HT-29 (cell line): ENCODE data around the gene APOLD1. TPM values are rescaled to one million over a fixed set of nuclear protein-coding genes. Genes with fewer than 3 reads are reported as not detected.
"Not testable (repeated sequence)": the region's sequence is repeated elsewhere in the genome, so short reads cannot be mapped to it uniquely, and the experiment has no call there.

Source experiments
- DNase-seq: peaks from one replicate; pipeline ENCODE4 v3.0.0-alpha.2; 2015; ENCODE audit warnings: low spot score
- total RNA-seq: library from RNA; depleted of rRNA; stranded (reverse); fragments of >200 nt; shearing (Covaris generic); gene quantifications from 2 replicates; pipeline ENCODE4 v1.2.3, GENCODE V29; 2014; rRNA removed

APOLD1 gene, protein sequence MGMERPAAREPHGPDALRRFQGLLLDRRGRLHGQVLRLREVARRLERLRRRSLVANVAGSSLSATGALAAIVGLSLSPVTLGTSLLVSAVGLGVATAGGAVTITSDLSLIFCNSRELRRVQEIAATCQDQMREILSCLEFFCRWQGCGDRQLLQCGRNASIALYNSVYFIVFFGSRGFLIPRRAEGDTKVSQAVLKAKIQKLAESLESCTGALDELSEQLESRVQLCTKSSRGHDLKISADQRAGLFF
- 2.1 and 2.4 TPM in 2 replicates for total RNA-seq

DNA sequence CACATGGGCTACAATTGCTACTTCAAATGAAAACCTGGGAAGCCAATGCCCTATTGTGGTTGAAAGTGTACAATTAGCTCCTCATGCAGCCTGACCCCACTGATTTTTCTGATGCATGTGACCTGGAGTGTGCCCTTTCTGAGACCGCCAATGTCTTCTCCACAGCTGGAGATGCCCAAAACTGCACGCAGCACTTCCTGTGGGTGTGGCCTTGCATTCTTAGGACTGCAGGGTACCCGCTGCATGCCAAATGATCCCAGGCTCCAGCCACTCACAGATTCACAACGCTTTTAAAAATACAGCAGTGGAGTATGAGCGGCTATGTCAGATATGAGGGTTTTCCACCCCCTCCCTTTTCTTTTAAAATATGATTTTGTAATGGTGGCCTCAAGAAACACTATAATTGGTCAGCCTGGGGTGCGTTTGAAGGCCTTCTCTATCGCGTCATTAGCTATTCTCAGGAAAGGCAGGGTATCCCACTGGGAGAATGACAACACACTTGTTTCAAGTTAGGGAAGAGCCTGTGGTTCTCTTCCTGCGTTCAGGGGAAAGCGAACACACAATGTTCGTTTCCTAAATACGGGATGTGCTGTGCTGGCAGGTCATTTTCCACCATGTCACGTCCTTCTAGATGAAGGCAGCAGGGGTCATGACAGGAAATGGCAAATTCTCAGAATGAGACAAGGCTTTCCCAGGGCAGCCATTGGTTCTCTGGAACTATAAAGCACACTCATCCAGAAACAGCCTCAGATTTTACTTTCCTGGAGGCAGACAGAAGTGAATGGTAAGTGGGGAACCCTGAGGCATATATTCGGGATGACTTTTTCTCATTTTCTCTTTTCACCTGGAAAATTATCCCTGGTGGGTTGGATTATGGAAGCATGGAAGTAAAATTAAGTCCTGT, at the start of gene APOLD1:
TSS of gene APOLD1 (plus strand) at position 749 of the 904 bp plus-strand sequence. CDS start at position 782, 33 bp downstream.
- DNase-seq, result no peak

DNA sequence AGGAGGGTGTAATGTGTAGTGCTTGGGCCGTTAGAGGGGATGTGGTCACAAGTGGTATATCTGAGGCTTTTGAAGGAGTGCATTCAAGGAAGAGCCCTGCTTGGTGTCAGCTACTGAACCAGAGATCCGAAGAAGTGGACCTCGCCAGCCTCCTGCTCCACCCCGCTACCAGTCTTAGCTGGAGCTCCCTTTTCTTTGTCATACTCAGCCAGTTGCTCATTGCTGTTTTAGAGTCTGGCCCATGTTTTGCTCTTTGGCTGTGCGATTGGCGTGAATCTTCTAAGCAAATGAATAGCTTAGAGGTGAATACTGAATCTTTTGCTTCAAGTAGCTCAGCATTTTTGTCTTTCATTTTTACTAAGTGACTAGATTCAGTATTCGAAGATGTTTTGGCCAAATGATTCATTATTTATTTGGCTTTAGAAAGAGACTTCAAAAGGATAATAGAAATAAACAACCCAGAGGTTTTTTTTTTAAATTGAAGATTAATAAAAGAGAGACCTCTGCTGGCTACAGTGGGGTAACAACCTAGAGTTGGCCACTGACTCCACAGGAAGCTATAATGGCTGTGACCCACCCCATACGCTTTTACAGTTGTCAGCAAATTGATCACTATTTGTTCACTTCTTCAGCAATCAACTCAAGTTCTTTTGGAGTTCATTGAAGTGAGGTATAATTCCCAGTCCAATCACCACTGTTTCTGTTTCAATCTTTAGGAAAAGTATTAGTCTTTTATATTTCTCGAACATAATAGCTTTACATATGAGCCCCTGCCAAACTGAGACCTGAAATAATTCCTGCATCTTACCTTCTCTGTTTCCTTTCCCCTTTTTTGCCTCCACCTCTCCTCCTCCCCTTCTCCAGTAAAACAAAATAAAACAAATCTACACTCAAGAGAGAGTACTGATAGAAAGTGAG, 48.4 kb upstream of the APOLD1 start:
- peak; percentile 64 for DNase-seq

DNA sequence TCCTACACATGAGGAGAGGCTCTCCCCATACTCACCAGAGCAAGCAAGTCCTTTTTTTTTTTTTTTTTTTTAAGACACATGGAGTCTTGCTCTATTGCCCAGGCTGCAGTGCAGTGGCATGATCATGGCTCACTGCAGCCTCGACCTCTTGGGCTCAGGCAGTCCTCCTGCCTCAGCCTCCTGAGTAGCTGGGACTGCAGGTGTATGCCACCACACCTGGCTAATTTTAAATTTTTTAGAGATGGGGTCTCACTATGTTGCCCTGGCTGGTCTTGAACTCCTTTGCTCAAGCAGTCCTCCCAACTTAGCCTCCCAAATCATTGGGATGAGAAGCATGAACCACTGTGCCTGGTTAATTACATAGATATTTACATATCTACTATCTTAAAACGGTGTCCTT, 47.3 kb upstream of the APOLD1 start:
- DNase-seq, result not testable (repeated sequence)

DNA sequence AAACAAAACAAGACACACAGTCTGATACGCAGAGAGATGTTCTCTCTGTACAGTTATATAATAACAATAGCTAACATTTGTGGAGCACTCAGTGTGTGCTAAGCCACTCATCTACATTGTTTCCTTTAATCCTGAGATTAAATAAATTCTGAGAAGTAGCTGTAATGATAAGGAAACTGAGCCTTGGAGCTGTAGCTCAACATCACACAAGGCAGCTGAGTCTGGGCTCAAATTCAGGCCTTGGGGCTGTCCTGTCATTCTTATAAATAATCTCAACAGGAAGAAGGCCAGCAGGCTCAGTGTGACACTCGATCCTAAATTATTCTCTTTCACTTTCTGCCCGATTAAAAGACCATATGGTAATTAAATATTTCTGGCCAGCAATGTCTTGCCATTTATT, 43.8 kb upstream of the APOLD1 start:
- DNase-seq, result no peak

DNA sequence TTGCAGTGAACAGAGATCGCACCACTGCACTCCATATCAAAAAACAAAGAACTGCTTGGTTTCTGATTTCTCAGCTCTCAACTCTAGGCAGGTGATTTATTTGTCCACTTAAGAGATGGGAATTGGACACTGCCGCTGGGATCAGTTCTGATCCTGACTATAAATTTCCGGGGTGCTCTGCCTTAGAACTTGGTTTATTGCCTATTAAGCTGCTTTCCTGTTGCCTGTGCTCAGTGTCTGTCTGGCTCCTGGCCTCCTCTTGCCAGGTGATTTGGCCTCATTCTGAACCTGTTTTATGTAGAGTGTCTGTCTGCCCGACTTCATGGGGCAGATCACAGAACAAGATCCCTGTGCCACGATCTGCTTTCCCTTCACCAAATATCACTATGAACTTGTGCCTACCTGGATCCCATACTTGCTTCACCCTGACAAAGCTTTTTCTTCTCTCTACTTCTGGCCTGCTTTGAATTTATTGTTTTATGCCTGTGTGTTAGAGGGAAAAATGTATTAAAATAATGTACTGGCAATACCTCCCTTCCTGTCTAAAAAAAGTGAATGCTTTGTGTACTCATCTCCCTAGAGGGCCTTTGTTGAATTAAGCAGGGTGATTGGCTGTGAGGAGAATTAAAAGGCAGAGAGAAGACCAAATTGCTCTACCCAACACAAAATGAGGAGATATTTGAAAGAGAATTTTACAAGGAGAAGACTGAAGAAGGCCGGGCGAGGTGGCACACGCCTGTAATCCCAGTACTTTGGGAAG, 40.7 kb upstream of the APOLD1 start:
- DNase-seq, result no peak

DNA sequence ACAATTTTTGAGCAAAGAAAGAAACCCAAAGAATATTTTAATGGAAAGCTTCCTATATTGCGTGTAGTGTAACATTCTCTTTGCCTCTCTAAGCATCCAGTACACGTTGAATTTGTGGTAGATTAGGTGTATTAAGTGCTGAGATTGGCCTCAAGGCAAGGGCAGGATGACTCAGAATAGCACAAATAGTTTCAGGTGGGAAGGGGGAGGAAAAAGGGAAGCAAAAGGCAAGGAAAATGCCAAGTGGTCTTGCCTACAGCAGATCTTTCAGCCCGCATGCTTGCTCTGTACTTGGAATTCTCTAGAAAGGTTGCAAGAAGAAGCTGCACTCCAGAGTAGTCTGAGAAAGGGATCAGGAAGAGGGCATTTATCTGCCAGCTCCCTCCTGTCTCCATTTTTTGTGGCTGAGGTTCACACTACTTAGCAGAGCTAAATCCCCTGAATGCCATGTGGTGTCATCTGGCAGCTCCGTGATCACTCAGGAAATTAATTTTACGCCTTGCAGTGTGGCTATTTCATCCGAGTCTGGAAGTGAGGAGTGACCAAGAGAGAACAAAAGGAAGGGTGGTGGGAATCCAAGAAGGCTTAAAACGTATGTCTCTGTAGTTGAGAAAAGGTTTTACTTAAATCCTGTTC, 39.8 kb upstream of the APOLD1 start:
- DNase-seq, result no peak

DNA sequence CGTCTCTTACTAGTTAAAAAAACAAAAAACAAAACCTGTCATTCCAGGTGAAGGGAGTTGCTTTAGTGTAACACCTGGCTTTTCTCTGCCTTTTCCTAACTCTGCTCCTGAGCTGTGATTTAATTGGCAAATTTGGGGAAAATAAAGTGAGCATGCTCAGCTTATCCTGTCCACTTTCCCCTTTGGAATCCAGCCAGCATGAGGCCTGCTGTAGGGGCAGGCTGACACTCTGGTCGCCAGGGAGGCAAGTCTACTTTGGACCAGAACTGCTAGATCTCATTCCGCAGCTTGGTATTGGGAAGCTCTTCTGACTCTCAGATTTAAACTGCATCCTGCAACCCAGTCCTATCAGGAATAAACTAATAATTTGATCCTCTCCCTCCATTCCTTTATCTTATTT, 38.2 kb upstream of the APOLD1 start:
- DNase-seq, result no peak

DNA sequence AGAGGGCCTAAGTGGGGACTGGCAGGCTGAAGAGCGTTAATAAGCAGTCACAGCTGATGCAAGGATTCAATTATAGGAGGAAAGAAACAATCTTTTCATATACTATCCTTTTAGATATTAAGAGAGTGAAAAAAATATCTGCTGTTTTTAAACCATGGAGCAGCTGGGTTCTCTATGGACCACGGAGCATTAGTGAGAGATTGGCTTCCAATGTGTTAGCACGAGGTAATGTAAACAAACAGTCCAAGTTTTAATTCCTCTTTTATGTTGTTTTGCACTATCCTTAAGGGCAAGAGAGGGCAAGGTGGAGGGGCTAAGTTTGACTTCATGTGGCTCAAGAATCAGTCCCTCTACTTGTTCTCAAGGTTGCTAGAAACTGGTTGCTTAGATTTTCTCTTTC, 37.4 kb upstream of the APOLD1 start:
- no peak for DNase-seq

DNA sequence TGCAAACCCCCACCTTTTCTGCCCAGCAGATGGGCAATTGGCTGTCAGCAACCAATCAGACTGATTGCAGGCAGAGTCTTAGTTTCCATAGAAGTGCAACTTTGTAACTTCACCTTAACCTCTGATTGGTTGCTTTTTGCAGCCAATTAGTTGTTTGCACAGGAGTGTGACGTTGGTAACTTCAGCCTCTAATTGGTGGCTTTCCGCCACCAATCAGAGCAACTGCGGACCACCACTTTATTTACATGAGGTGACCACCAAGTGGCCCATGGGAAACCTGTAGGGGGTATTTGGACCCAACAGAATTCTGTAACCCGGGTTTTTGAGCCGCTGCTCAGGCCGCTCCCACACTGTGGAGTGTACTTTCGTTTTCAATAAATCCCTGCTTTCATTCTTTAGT, 36.0 kb upstream of the APOLD1 start:
- peak; percentile 80 for DNase-seq

DNA sequence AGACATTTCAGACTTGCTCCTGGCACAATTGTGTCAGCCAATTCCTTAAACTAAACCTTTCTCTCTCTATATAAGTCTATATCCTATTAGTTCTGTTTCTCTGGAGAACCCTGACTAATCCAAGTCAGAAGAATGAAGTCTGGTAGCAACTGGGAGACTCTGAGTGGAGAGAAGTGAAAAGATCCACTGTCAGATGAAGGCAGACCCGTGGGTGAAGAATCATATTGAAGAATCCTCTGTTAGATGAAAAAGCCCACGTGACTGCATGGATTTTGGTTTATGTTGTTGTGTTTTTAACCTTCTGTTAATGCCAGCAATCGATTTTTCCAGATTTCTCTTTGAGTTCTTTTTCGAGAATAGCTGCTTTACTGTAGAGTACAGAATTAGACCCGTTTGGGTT, 29.5 kb upstream of the APOLD1 start:
- no peak for DNase-seq

DNA sequence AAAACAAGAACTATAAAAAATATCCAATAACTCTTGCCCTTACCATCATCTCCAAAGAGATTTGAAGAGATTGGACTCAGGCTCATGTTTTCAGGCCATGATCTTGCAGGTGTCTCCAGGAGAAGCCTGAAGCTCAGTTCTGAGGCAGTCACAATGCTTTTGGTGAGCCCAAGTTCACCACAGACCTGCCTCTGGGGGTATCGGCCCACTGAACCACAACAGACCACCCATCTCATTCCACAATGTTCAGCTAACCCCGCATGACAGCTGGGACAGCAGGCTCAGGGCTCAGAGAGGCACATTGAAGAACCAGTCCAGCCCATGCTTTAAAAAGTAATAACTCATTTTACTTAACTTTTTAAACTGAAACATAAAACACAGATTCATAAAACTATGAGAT, 28.3 kb upstream of the APOLD1 start:
- no peak for DNase-seq

DNA sequence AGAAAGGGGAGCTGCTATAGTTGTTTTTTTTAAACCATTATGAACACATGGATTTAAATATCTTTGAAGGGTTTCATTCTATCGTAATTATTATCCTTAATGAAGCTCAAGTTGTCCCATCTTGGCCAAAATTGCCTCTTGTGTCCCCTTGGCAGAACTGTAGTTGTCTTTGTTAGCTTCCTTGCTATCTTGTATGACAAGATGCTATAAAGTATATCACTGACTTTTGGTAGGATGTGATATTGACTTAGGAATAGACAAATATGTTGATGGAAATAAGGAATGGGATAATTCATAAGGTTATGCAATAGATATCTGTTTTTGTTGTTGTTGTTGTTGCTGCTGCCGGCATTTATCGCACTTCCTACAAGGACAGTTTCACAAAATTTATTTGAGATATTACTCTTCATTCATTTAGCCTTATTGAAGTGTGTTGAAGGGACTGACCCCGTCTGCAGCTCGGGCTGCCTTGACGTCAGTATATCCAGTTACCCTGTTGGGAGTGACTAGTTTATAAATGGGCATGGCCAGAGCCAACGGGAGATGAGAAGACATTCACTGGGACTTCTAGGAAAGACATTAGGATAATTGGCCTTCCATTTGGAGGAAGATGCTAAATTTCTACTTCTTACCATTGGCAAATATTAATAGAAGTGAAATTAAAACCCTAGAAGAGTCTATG, 26.1 kb upstream of the APOLD1 start:
- no peak for DNase-seq

DNA sequence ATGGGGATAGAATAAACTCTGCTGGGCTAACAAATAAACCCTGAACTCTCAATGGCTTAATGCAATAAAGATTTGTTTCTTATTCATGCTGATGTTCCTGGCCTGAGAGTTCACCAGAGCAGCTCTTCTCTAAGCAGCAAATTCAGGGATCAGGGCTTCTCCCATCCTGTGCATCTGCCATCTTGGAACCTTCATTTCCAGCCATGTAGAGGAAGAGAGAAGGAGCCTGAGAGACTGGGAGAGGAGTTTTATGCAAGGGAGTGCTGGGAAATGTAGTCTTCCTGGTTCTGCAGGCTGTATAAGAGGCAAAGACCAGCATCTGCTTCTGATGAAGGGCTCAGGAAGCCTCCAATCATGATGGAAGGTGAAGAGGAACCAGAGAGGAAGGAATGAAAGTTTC, 20.6 kb upstream of the APOLD1 start:
- DNase-seq, result no peak

DNA sequence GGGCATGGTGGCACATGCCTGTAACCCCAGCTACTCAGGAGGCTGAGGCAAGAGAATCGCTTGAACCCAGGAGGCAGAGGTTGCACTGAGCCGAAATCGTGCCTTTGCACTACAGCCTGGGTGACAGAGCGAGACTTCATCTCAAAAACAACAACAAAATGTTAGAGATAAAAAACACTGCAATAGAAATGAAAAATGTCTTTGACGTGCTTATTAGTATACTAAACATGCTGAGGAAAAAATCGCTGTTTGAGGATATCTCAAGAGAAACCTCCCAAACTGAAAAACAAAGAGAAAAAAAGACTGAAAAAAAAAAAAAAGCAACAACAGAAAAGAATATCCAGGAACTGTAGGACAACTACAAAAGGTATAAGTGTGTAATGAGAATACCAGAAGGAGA, 15.2 kb upstream of the APOLD1 start:
- DNase-seq, result no peak

DNA sequence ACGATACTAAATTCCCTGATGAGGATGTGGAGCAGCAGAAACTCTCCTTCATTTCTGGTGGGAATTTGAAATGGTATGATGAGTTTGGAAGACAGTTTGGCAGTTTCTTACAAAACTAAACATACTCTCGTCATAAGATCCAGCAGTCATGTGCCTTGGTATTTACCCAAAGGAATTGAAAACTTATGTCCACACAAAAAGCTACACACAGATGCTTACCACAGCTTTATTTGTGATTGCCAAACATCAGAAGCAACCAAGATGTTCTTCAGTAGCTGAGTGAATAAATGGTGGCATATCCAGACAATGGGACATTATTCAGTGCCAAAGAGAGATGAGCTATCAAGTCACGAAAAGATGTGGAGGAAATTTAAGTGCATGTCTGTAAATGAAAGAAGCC, 10.7 kb upstream of the APOLD1 start:
- DNase-seq, result no peak

DNA sequence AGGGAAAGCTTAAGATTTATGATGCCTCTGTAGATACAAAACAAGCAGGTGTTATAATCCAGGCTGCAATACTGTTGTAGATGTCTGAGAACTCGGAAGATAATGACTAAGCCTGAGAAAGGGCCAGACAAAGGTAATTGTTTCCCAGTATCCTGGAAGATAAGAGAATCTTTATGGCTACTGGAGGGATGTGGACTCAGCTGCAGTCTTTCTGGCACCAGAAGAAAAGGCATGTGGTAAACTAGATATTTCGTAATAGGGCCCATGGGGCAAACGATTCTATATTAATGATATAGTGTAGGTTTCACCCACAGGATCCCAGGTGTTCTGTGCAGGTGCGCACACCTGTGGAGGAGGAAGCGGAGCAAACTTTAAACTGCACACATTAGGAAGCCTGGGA, 9.2 kb upstream of the APOLD1 start:
- DNase-seq, result peak; percentile 85

DNA sequence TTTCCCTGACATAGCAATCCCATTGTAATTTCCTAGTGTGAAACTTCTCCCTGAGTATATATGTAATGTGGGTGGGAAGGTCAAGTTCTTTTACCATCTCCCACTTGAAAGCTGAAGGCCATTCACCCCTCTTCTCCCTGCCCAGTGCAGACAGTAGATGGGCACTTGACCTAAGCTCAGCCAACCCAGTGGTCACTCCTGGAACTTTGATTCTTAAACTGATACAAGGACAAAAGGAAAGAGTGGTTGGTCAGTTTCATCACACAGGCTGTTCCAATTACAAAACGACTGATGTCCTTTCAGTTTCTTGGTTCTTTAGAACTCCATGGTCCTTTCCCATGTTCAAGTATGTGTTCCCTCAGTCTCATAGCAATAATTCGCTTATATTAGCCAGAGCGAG, 8.4 kb upstream of the APOLD1 start:
- DNase-seq, result peak; percentile 23

DNA sequence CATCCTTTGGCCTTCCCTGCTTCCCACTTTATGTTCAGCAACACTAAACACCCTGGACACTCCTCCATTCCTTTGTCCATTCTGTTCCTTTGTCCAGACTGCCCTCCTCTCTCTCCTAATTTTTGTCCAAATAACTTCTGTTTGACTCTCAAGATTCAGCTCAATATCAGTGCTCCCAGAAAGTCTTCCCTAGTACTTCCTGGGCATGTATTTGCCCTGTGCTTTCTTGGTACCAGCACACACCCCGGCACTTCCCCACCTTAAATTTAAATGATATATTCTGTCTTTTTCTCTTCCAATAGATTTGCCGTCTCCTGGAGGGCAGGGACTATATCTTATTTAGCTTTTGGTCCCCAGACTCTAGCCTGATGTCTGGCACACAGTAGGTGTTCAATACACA, 6.5 kb upstream of the APOLD1 start:
- no peak for DNase-seq

DNA sequence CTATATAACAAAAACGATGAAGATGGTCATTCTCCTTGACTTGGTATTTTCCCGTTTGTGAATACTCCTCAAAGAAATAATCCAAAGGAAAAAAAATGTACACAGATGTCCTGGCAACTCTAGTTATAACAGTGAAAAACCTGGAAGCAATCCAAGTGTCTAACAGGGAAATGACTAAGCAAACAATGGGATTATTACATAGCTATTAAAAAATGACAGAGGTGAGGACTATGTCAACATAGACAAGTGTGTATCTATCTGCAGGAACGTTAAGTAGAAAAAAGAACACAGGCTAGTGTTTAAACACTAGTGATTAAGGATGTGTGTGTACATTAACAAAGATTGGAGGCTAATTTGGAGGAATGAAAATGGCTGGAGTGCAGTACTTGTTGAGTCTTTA, 5.9 kb upstream of the APOLD1 start:
- DNase-seq, result peak; percentile 92

DNA sequence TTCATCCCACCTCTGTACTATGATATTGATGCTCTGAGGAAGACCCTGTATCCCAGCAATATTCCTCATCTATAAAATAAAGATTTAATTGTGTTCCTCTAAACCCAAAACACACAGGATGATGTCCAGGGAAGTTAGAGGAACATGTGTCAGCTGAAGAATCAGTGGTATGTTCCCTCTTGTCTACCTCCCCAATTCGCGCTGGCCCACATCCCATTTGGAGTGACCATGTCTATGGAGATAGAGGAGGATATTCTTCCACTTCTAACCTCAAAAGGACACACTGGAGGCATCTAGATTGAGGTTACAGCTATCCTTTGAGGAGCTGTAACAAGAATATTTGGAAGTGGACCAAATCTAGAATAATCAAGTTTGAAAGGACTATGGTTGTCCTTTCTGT, 1.3 kb upstream of the APOLD1 start:
- DNase-seq, result no peak
